Kidney (tissue), 14 donors: ENCODE measurements around the gene ZSCAN18. TPM values are rescaled to one million over a fixed set of nuclear protein-coding genes. Genes with fewer than 3 reads are reported as not detected.
A peak's percentile ranks its signal among the peaks of the same experiment; 100 is the strongest.

Experiments
- DNase-seq, 5 donors: peaks; one replicate each; pipeline ENCODE4 v3.0.0-alpha.2; 2013 to 2020
- FAIRE-seq: peaks from 2 replicates; lab custom pipeline; 2012; peaks lifted over from hg19 to GRCh38; lab: Jason Lieb, UNC
- H3K27ac ChIP-seq, 2 donors: one replicate each; pipeline ENCODE4 v1.7.0; 2013; ENCODE audit warnings: low read depth in 2 of 2, low read length in 2 of 2, inconsistent platforms in 1 of 2
- H3K27me3 ChIP-seq: one replicate; pipeline ENCODE4 v1.7.1; 2013; ENCODE audit warnings: low read length, inconsistent platforms; ENCODE audit not compliant: control insufficient read depth, insufficient read depth
- H3K36me3 ChIP-seq, 3 donors: one replicate each; pipeline versions ENCODE4 v1.7.0 to v1.7.1; 2013; ENCODE audit warnings: low read length in 3 of 3, control low read depth in 1 of 3, inconsistent platforms in 1 of 3; ENCODE audit not compliant: insufficient read depth in 3 of 3, control insufficient read depth in 2 of 3
- H3K4me1 ChIP-seq, 3 donors: one replicate each; pipeline versions ENCODE4 v1.7.0 to v1.7.1; 2013; ENCODE audit warnings: low read length in 3 of 3, inconsistent platforms in 1 of 3, low read depth in 1 of 3; ENCODE audit not compliant: control insufficient read depth in 2 of 3, insufficient read depth in 2 of 3
- H3K4me3 ChIP-seq, 3 donors: one replicate each; pipeline versions ENCODE4 v1.7.0 to v1.8.1; 2013; ENCODE audit warnings: low read length in 3 of 3, control low read depth in 1 of 3, inconsistent platforms in 1 of 3
- H3K9ac ChIP-seq, 3 donors: one replicate each; pipeline versions ENCODE4 v1.7.0 to v1.7.1; 2013; ENCODE audit warnings: low read length in 3 of 3, control low read depth in 1 of 3, inconsistent platforms in 1 of 3
- H3K9me3 ChIP-seq, 3 donors: one replicate each; pipeline versions ENCODE4 v1.7.0 to v1.7.1; 2013; ENCODE audit warnings: low read length in 3 of 3, control low read depth in 1 of 3, inconsistent platforms in 1 of 3; ENCODE audit not compliant: control insufficient read depth in 2 of 3, insufficient read depth in 1 of 3
- CTCF ChIP-seq: IDR thresholded peaks from 3 replicates; pipeline ENCODE4 v1.5.1; 2012; ENCODE audit warnings: mild to moderate bottlenecking, moderate library complexity, borderline replicate concordance; ENCODE audit not compliant: insufficient read depth; ENCODE audit errors: extremely low read depth
- intact Hi-C: fragments of 100-400 bp; cut with DNase I; formaldehyde crosslinking; loops from one replicate; pipeline ENCODE4 v1.11.1; 2022
- polyA plus RNA-seq: library from polyadenylated mRNA; stranded (reverse); fragments of 350-450 nt; fragmentation: Illumina TruSeq; extraction: RNeasy Lipid Tissue Mini Kit (QIAGEN cat#74804); gene quantifications from one replicate; pipeline ENCODE4 v1.2.3, GENCODE V29; 2014; ENCODE audit warnings: low read depth, low replicate concordance; ENCODE audit not compliant: insufficient read depth
- total RNA-seq: library from RNA; stranded (reverse); fragmentation: NEBNext Ultra II Directional; extraction: Animal tissue kit (Norgen Biotek cat#: 25700); gene quantifications from one replicate; pipeline ENCODE4 v1.2.1, GENCODE V29; 2021
- donor health status: control.
- donor health status: control.
- donor health status: control.
- donor health status: control.
- donor health status: control.
- donor health status: DM: yes; HTN: yes; CAD: no.
- donor health status: Normal renal cell carcinoma (clear cell type).

ZSCAN18 gene
- total and polyA plus RNA-seq, 2 donors from 2014 or later = 73.2 to 103 TPM

GRCh38 chr19:58083021-58083420 lies 15.0 kb downstream of the ZSCAN18 start:
- Histone ChIP-seq H3K9me3 (peaks cover 2 to 8% (median 5%) of the 10 kb centered on the region in 3 donors), H3K4me1 (no peaks in the 10 kb centered on the region), H3K36me3 (peaks cover 2 to 28% (median 2%) of the 10 kb centered on the region in 3 donors), H3K4me3 (no peak overlapping the region), H3K9ac (no peak overlapping the region), H3K27me3 (no peaks in the 10 kb centered on the region), H3K27ac (no peak overlapping the region)
- FAIRE-seq (no peak), DNase-seq (peak in 2 of 5 donors; percentile 14 to 16)
- intact Hi-C loops = no loop called here
- TF ChIP-seq CTCF = no peak

GRCh38 chr19:58079792-58080191 lies 18.2 kb downstream of the ZSCAN18 start:
- Histone ChIP-seq H3K4me3 (no peak overlapping the region), H3K9ac (no peak overlapping the region), H3K27me3 (no peaks in the 10 kb centered on the region), H3K27ac (no peak overlapping the region), H3K36me3 (peaks cover 2 to 11% (median 2%) of the 10 kb centered on the region in 3 donors), H3K9me3 (peaks cover 2 to 8% (median 5%) of the 10 kb centered on the region in 3 donors), H3K4me1 (no peaks in the 10 kb centered on the region)
- DNase-seq (peak in 1 of 5 donors; percentile 8), FAIRE-seq (no peak)
- intact Hi-C loops = no loop called here
- no peak for TF ChIP-seq CTCF

- H3K4me1 ChIP-seq = no peaks in the 10 kb centered on the region
- no peak for TF ChIP-seq CTCF
- no peaks in the 10 kb centered on the region for H3K27me3 ChIP-seq
- FAIRE-seq (no peak), DNase-seq (peak in 1 of 5 donors; percentile 10)
- peaks cover 15 to 62% (median 24%) of the 10 kb centered on the region in 3 donors for H3K9me3 ChIP-seq
- intact Hi-C loops = no loop called here
- no peak overlapping the region for H3K9ac ChIP-seq
- no peak overlapping the region for H3K27ac ChIP-seq
- H3K36me3 ChIP-seq = peaks cover 17 to 21% (median 18%) of the 10 kb centered on the region in 3 donors
- H3K4me3 ChIP-seq = peak overlapping the region in 2 of 3 donors; percentile 14 to 16
Measured at GRCh38 chr19:58067240-58067912, 30.7 kb downstream of the ZSCAN18 start.
